Osteoblast (primary cell): ENCODE data around the gene CDH22. TPM values are rescaled to one million over a fixed set of nuclear protein-coding genes. Genes with fewer than 3 reads are reported as not detected.

Experiments
- DNase-seq: peaks from one replicate; pipeline ENCODE4 v3.0.0; 2011; ENCODE audit warnings: low spot score, mixed read lengths; ENCODE audit not compliant: insufficient read length; ENCODE audit errors: missing footprints
- H2AFZ ChIP-seq: 2 replicates; pipeline ENCODE4 v1.6.0; 2011; ENCODE audit warnings: mild to moderate bottlenecking, low read length
- H3K27ac ChIP-seq: 2 replicates; pipeline ENCODE4 v1.5.1; 2011; ENCODE audit warnings: mild to moderate bottlenecking, low read depth, low read length, moderate library complexity
- H3K27me3 ChIP-seq: 2 replicates; pipeline ENCODE4 v1.6.0; 2012; ENCODE audit warnings: mild to moderate bottlenecking, control low read depth, inconsistent platforms, low read length, moderate library complexity; ENCODE audit not compliant: insufficient read depth
- H3K36me3 ChIP-seq: 2 replicates; pipeline ENCODE4 v1.5.1; 2011; ENCODE audit warnings: mild to moderate bottlenecking, low read length, control low read depth, moderate library complexity; ENCODE audit not compliant: insufficient read depth
- H3K4me1 ChIP-seq: 2 replicates; pipeline ENCODE4 v1.5.1; 2011; ENCODE audit warnings: mild to moderate bottlenecking, low read length, control low read depth, moderate library complexity; ENCODE audit not compliant: insufficient read depth
- H3K4me2 ChIP-seq: 2 replicates; pipeline ENCODE4 v1.6.0; 2011; ENCODE audit warnings: mild to moderate bottlenecking, low read length; ENCODE audit not compliant: insufficient read depth
- H3K4me3 ChIP-seq: fragments of 200-600 bp; sonication (generic); 3 replicates; pipeline ENCODE4 v1.5.1; 2012; ENCODE audit warnings: mild to moderate bottlenecking, low read length, inconsistent platforms; ENCODE audit not compliant: insufficient read depth
- H3K79me2 ChIP-seq: 2 replicates; pipeline ENCODE4 v1.6.0; 2012; ENCODE audit warnings: mild to moderate bottlenecking, low read length, control low read depth, inconsistent platforms; ENCODE audit not compliant: insufficient read depth
- H3K9me3 ChIP-seq: 2 replicates; pipeline ENCODE4 v1.5.1; 2011; ENCODE audit warnings: low read depth, low read length, control low read depth
- H4K20me1 ChIP-seq: 2 replicates; pipeline ENCODE4 v1.6.0; 2012; ENCODE audit warnings: mild to moderate bottlenecking, low read length, control low read depth; ENCODE audit not compliant: insufficient read depth
- CTCF ChIP-seq: IDR thresholded peaks from 2 replicates; pipeline ENCODE4 v1.5.1; 2011; ENCODE audit warnings: mild to moderate bottlenecking, low read depth, low read length, moderate library complexity; ENCODE audit errors: extremely low read depth
- total RNA-seq: library from RNA; depleted of rRNA; stranded (reverse); fragments of >200 nt; gene quantifications from 2 replicates; pipeline ENCODE4 v1.2.3, GENCODE V29; 2012

Gene CDH22
- total RNA-seq, 1 donor, result not detected

GRCh38 chr20:46344488-46345162 is 36.3 kb upstream of the CDH22 start:
- TF ChIP-seq CTCF, result no peak
- no peak overlapping the region for H2AFZ ChIP-seq
- peaks cover 3% of the 10 kb centered on the region for H3K4me1 ChIP-seq
- H3K9me3 ChIP-seq, result no peaks in the 10 kb centered on the region
- H3K27me3 ChIP-seq, result peaks cover 36% of the 10 kb centered on the region
- no peaks in the 10 kb centered on the region for H4K20me1 ChIP-seq
- H3K27ac ChIP-seq, result no peak overlapping the region
- H3K4me2 ChIP-seq, result no peak overlapping the region
- no peak overlapping the region for H3K4me3 ChIP-seq
- H3K79me2 ChIP-seq, result no peaks in the 10 kb centered on the region
- peak; percentile 21 for DNase-seq
- H3K36me3 ChIP-seq, result peaks cover 5% of the 10 kb centered on the region

GRCh38 chr20:46343975-46344357 is 35.7 kb upstream of the CDH22 start:
- DNase-seq, result peak; percentile 77
- no peaks in the 10 kb centered on the region for H4K20me1 ChIP-seq
- H3K9me3 ChIP-seq, result no peaks in the 10 kb centered on the region
- H3K4me1 ChIP-seq, result peaks cover 3% of the 10 kb centered on the region
- no peaks in the 10 kb centered on the region for H3K36me3 ChIP-seq
- peaks cover 43% of the 10 kb centered on the region for H3K27me3 ChIP-seq
- no peak overlapping the region for H3K27ac ChIP-seq
- no peak for TF ChIP-seq CTCF
- H2AFZ ChIP-seq, result no peak overlapping the region
- H3K4me2 ChIP-seq, result no peak overlapping the region
- H3K4me3 ChIP-seq, result no peak overlapping the region
- H3K79me2 ChIP-seq, result no peaks in the 10 kb centered on the region

GRCh38 chr20:46343348-46343974 is 35.2 kb upstream of the CDH22 start:
- Histone ChIP-seq H3K9me3 (no peaks in the 10 kb centered on the region), H3K27ac (no peak overlapping the region), H2AFZ (no peak overlapping the region), H3K27me3 (peaks cover 45% of the 10 kb centered on the region), H3K79me2 (no peaks in the 10 kb centered on the region), H3K4me3 (peak overlapping the region; percentile 39), H3K4me1 (peaks cover 3% of the 10 kb centered on the region), H3K4me2 (peak overlapping the region; percentile 64), H3K36me3 (no peaks in the 10 kb centered on the region), H4K20me1 (no peaks in the 10 kb centered on the region)
- no peak for TF ChIP-seq CTCF
- peak; percentile 81 for DNase-seq
